Retinal pigment epithelial cell (primary cell): Measurements from ENCODE around the gene LHFPL5.

Experiments
- DNase-seq: peaks from one replicate; pipeline ENCODE4 v3.0.0-alpha.2; 2010; ENCODE audit warnings: low read depth
- H3K4me3 ChIP-seq: 2 replicates; pipeline ENCODE4 v1.5.1; 2011; ENCODE audit warnings: mild to moderate bottlenecking, low read length, control low read depth, moderate library complexity
- CTCF ChIP-seq: conservative IDR thresholded peaks from 2 replicates; pipeline ENCODE4 v1.5.1; 2011; ENCODE audit warnings: low read depth, low read length, control low read depth, inconsistent platforms

Gene LHFPL5

DNA sequence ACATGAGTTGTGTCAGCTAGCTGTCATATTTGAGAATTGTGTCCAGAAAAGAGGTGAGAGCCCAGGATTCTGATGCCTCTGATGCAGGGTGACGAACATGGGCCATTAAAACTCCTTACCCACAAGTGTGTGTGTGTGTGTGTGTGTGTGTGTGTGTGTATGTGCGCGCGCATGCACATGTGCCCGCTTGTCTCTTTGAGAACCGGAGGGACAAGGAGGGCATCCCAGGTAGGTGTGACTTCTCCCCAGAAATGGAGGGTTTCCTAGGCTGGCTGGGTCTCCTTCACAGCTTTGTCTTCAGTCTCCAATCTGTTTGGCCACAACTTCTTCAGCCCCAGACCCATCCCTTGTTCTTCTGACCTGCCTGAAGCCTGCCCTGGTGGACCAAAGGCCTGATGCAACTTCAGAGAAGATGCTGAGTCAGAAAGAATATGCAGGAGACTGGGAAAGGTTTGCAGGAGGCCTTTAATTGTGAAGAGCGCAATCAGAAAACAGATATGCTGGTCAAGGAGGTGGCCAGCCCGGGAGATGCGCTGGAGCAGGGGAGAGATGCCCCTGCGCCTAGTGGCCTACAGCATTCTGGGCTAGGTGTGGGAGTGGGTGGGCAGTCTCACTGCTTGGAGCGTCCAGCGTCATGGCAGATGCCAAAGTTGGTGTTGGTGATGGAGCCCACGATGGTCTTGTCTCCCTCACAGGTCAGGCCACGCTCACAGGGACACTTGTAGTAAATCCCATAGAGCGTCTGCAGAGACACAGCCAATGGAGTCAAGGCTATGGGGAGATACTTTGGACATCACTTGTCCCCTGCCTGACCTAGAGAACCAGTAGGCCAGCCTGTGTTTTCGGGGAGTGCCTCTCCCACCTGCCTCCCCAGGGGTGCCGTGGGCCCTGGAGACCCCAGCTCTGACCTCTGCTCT is 10.4 kb upstream of the LHFPL5 start:
- no peak overlapping the region for H3K4me3 ChIP-seq
- no peak for TF ChIP-seq CTCF
- DNase-seq, result no peak

DNA sequence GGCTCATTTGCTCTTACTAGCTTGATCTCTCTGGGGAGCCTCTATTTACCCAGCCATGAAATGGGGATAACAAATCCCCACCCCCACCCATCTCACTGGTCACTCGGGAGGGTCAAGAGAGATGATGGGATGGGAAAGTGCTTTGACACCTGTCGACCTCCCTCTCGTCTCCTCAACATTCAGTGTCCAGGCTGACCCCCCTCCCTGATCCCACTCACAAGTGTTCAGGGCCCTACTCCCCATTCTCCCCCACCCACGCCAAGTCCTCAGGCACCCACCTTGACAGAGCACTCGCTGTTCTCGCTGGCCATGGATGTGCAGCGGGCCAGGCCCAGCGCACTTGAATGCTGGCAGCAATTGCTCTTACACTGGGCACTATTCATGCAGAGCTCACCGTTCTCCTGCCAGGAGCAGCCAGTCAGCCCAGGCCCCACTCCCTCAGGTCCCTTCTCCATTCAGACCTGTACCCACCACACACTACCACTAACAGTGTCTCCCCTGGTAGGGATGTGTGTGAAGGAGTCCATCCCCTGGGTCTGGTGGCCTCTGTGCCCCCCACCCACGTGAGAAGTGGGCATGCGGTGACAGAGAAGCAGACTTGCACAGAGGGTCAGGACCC is 9.6 kb upstream of the LHFPL5 start:
- no peak for DNase-seq
- no peak overlapping the region for H3K4me3 ChIP-seq
- no peak for TF ChIP-seq CTCF

DNA sequence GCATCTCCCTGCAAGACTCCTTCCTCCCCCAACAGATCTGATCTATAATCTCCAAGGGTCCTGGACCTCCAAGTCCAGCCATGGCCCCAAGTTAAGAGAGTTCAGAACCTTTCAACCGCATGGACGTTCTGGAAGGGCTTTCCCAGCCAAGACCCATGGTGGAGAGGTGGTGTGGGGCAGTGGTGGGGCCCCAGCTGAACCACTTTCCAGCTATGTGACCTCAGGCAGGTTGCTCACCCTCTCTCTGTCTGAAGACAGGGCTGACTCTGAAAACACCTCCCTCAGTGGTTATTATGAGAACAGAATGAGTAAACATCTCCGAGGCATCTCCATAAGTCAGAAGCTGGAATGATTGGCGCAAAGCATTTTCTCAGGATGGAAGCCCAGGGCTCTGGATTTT is 8.9 kb upstream of the LHFPL5 start:
- no peak for TF ChIP-seq CTCF
- H3K4me3 ChIP-seq, result no peak overlapping the region
- DNase-seq, result no peak

DNA sequence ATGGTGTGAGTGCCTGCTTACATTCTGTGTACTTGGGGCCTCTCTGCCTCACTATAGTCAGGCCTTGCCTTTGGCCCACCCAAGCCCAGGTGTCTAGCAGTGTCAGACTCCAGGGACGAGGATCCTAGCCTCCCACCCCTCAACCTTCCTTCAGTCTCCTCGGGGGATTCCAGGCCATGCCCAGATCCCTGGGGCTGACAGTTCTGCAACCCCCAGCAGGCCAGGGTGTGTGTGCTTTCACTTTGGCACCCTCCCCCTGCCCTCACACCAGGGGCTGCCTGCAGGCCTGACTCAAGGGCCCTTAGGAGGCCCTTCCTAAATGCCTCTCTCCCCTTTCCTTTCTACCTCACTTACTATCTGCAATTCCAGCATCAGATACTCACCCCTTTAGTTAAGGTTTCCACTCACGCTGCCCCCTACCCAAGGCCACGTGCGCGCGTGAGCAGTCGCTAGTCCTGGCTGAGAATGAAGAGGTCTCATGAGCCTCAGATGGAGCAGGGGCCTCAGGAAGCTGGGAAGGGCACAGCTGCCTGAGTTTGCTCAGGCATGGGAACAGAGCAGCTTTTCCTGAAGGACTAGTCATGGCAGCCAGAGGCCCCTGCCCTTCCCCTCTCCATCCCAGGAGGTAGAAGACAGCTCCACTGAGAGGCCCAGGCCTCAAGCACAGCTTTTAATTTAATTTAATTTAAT is 7.2 kb upstream of the LHFPL5 start:
- no peak overlapping the region for H3K4me3 ChIP-seq
- no peak for DNase-seq
- no peak for TF ChIP-seq CTCF

DNA sequence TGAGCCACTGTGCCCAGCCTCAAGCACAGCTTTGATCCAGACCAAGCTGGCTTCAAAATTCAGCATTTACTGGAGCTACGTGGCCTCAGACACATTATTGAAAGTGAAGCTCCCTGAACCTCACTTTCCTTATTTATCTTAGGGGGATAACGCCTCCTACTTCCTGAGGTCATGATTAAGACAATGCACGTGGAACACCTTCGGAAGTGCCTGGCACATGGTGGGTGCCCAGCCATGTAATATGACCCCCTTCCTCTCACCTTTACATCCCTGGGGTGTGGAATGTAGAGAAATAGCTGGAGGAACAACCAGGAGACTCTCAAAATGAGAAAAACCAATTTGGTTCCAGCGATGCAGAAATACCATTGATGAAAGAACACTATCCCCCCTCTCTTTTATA is 6.4 kb upstream of the LHFPL5 start:
- TF ChIP-seq CTCF, result no peak
- DNase-seq, result no peak
- no peak overlapping the region for H3K4me3 ChIP-seq

DNA sequence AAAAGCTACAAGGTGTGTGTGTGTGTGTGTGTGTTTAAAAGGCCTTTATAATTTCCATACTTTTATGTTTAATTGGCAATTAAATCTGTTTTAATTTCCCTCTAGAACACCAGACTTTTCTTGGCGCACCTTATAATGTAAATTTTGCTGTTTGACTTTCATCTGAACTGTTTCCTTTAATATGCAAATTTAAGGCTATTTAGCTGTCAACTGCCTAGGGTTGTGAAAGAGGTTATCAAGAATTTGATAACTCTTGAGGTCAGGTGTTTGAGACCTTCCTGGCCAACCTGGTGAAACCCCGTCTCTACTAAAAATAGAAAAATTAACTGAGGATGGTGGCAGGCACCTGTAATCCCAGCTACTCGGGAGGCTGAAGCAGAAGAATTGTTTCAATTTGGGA is 4.0 kb upstream of the LHFPL5 start:
- TF ChIP-seq CTCF, result no peak
- H3K4me3 ChIP-seq, result no peak overlapping the region
- DNase-seq, result no peak
